NT2/D1 (cell line): ENCODE data around the gene CLSTN3.

ENCODE experiments used
- DNase-seq: peaks from one replicate; pipeline ENCODE4 v3.0.0-alpha.2; 2011; ENCODE audit warnings: low read depth, low spot score
- H3K27me3 ChIP-seq: 2 replicates; pipeline ENCODE4 v1.6.0; 2011; ENCODE audit warnings: mild to moderate bottlenecking; ENCODE audit not compliant: insufficient read length, insufficient read depth
- H3K36me3 ChIP-seq: 2 replicates; pipeline ENCODE4 v1.6.1; 2011; ENCODE audit warnings: mild to moderate bottlenecking, low read length, mixed read lengths; ENCODE audit not compliant: insufficient read depth, insufficient read length
- H3K4me1 ChIP-seq: 2 replicates; pipeline ENCODE4 v1.5.1; 2011; ENCODE audit not compliant: insufficient read depth, insufficient read length
- H3K4me3 ChIP-seq: 2 replicates; pipeline ENCODE4 v1.5.1; 2011; ENCODE audit warnings: low read depth; ENCODE audit not compliant: insufficient read length
- H3K9ac ChIP-seq: 2 replicates; pipeline ENCODE4 v1.6.0; 2011; ENCODE audit warnings: low read depth; ENCODE audit not compliant: insufficient read length
- H3K9me3 ChIP-seq: 2 replicates; pipeline ENCODE4 v1.5.1; 2011; ENCODE audit warnings: mild to moderate bottlenecking, low read length; ENCODE audit not compliant: insufficient read depth
- SUZ12 ChIP-seq: IDR thresholded peaks from 2 replicates; pipeline ENCODE4 v1.6.1; 2011; ENCODE audit not compliant: insufficient read length, insufficient read depth; ENCODE audit errors: extremely low read depth
- YY1 ChIP-seq: IDR thresholded peaks from 2 replicates; pipeline ENCODE4 v1.6.1; 2011; ENCODE audit not compliant: insufficient read length, insufficient read depth
- ZNF274 ChIP-seq: IDR thresholded peaks from 2 replicates; pipeline ENCODE4 v1.6.1; 2011; ENCODE audit warnings: mild to moderate bottlenecking, low read depth, low read length

Gene CLSTN3

GRCh38 chr12:7091660-7092228 is 38.4 kb upstream of the CLSTN3 start:
- Histone ChIP-seq H3K27me3 (no peaks in the 10 kb centered on the region), H3K4me1 (peaks cover 46% of the 10 kb centered on the region), H3K9me3 (no peaks in the 10 kb centered on the region), H3K4me3 (no peak overlapping the region), H3K36me3 (no peaks in the 10 kb centered on the region), H3K9ac (no peak overlapping the region)
- DNase-seq, result no peak
- TF ChIP-seq ZNF274 (no peak), YY1 (no peak)

GRCh38 chr12:7092229-7092985 is 37.8 kb upstream of the CLSTN3 start, which contains the start of gene C1R:
C1R (minus strand) TSS chr12:7092445; CDS start chr12:7092388, 57 bp downstream.
- Histone ChIP-seq H3K4me1 (peaks cover 49% of the 10 kb centered on the region), H3K9ac (peak within 1 kb of the TSS; percentile 5), H3K4me3 (no peak within 1 kb of the TSS), H3K27me3 (no peaks in the 10 kb centered on the region), H3K36me3 (no peaks in the 10 kb centered on the region), H3K9me3 (no peaks in the 10 kb centered on the region)
- peak; percentile 86 for DNase-seq
- TF ChIP-seq YY1 (no peak), SUZ12 (no peak), ZNF274 (no peak)

GRCh38 chr12:7092986-7093460 is 37.1 kb upstream of the CLSTN3 start:
- Histone ChIP-seq H3K9ac (peak overlapping the region; percentile 5), H3K4me1 (peaks cover 49% of the 10 kb centered on the region), H3K27me3 (no peaks in the 10 kb centered on the region), H3K36me3 (no peaks in the 10 kb centered on the region), H3K9me3 (no peaks in the 10 kb centered on the region), H3K4me3 (no peak overlapping the region)
- DNase-seq, result no peak
- TF ChIP-seq SUZ12 (no peak), ZNF274 (no peak), YY1 (no peak)

- Histone ChIP-seq H3K4me1 (peaks cover 49% of the 10 kb centered on the region), H3K36me3 (no peaks in the 10 kb centered on the region), H3K4me3 (no peak overlapping the region), H3K9me3 (no peaks in the 10 kb centered on the region), H3K9ac (no peak overlapping the region), H3K27me3 (no peaks in the 10 kb centered on the region)
- no peak for DNase-seq
- TF ChIP-seq ZNF274 (no peak), YY1 (no peak), SUZ12 (no peak)
Measured at GRCh38 chr12:7093486-7093885, 36.7 kb upstream of the CLSTN3 start.

- H3K4me3 ChIP-seq, result no peak overlapping the region
- H3K27me3 ChIP-seq, result no peaks in the 10 kb centered on the region
- no peaks in the 10 kb centered on the region for H3K9me3 ChIP-seq
- DNase-seq, result no peak
- peaks cover 49% of the 10 kb centered on the region for H3K4me1 ChIP-seq
- H3K36me3 ChIP-seq, result no peaks in the 10 kb centered on the region
- H3K9ac ChIP-seq, result no peak overlapping the region
- TF ChIP-seq YY1, result no peak
- no peak for TF ChIP-seq SUZ12
- TF ChIP-seq ZNF274, result no peak
Measured at GRCh38 chr12:7093892-7094291, 36.3 kb upstream of the CLSTN3 start.

GRCh38 chr12:7096006-7096932 is 33.9 kb upstream of the CLSTN3 start:
- Histone ChIP-seq H3K27me3 (no peaks in the 10 kb centered on the region), H3K9ac (no peak overlapping the region), H3K9me3 (no peaks in the 10 kb centered on the region), H3K36me3 (peaks cover 7% of the 10 kb centered on the region), H3K4me3 (no peak overlapping the region), H3K4me1 (peaks cover 29% of the 10 kb centered on the region)
- TF ChIP-seq ZNF274, result no peak
- TF ChIP-seq YY1, result no peak
- no peak for TF ChIP-seq SUZ12
- no peak for DNase-seq

- no peak for DNase-seq
- TF ChIP-seq ZNF274 (no peak), YY1 (no peak), SUZ12 (no peak)
- peaks cover 22% of the 10 kb centered on the region for H3K4me1 ChIP-seq
- no peaks in the 10 kb centered on the region for H3K27me3 ChIP-seq
- H3K9me3 ChIP-seq, result no peaks in the 10 kb centered on the region
- H3K36me3 ChIP-seq, result peaks cover 9% of the 10 kb centered on the region
- H3K4me3 ChIP-seq, result no peak overlapping the region
- H3K9ac ChIP-seq, result no peak overlapping the region
Measured at GRCh38 chr12:7096979-7097378, 33.2 kb upstream of the CLSTN3 start.
